Measurements from ENCODE around the gene TBC1D17. TPM values are rescaled to one million over a fixed set of nuclear protein-coding genes. Genes with fewer than 3 reads are reported as not detected.

The TBC1D17 gene
- total and polyA plus RNA-seq, 2 of the 13 experiments (the other 11 are each of a cell fraction or from before 2014, with no cell fraction given) = 9.7 to 16.9 TPM

- Histone ChIP-seq H4K20me1 (ENCODE audit: insufficient read depth, low read length) (peaks cover 8% of the 10 kb centered on the region), H3K9me3 (ENCODE audit: low read length) (no peaks in the 10 kb centered on the region), H3K4me3 (replicated peaks in 1 of 3; ENCODE audit: insufficient read depth in 1 of 3, low read depth in 2 of 3, low read length in 3 of 3) (no peak overlapping the region), H3K4me2 (ENCODE audit: low read depth, low read length) (no peak overlapping the region), H3K79me2 (ENCODE audit: insufficient read depth, low read length) (peaks cover 10% of the 10 kb centered on the region), H2AFZ (ENCODE audit: low read length) (no peak overlapping the region), H3K27me3 (ENCODE audit: control insufficient read depth in 1 of 2, insufficient read depth in 2 of 2, low read length in 2 of 2) (no peaks in the 10 kb centered on the region), H3K4me1 (ENCODE audit: insufficient read depth, low read length) (peaks cover 6% of the 10 kb centered on the region; the same call in 1 of the 2 replicates), H3K36me3 (replicated peaks in 1 of 2; ENCODE audit: control insufficient read depth in 1 of 2, insufficient read depth in 2 of 2, low read length in 2 of 2) (peaks cover 37 to 70% of the 10 kb centered on the region in 2 experiments), H3K9ac (ENCODE audit: insufficient read depth, low read depth, low read length) (no peak overlapping the region), H3K27ac (ENCODE audit: extremely low read length, insufficient read depth, low read length) (no peak overlapping the region)
- in situ Hi-C loops (cut with HindIII; ENCODE audit: extremely low pct_ligation_motif_present, low pct_unique_long_range_greater_than_20kb) (no loop called here), intact Hi-C loops (cut with micrococcal nuclease; ENCODE audit: unreplicated experiment) (no loop called here)
- FAIRE-seq (no peak), ATAC-seq (no peak), DNase-seq (ENCODE audit: low spot score) (no peak)
- BruUV-seq (replicated peaks) = no TSS peak
- CTCF ChIA-PET (ENCODE audit: low intra/inter-chr PET ratio, low total read pairs) = no interaction called here
- TF ChIP-seq POLR2A (IDR thresholded peaks at IDR 0.05; ENCODE audit: insufficient read depth in 1 of 2, low read depth in 2 of 2, low read length in 2 of 2) (peak in 1 of 2 experiments; percentile 52; a peak in 2 of 4 replicates), FIP1L1 (IDR thresholded peaks at IDR 0.05; ENCODE audit: borderline replicate concordance, insufficient read depth, low read depth, low read length) (no peak), CENPT (CRISPR knock-in tag; IDR thresholded peaks at IDR 0.05; ENCODE audit: low read depth) (no peak), POLR2AphosphoS5 (IDR thresholded peaks at IDR 0.05; ENCODE audit: low read depth, low read length) (peak; percentile 13), POLR2G (IDR thresholded peaks at IDR 0.05; ENCODE audit: low read depth, low read length) (peak; percentile 16; the same call in 1 of the 2 replicates), RBFOX2 (IDR thresholded peaks at IDR 0.05; ENCODE audit: low read depth, low read length) (peak; percentile 81), AGO2 (optimal IDR thresholded peaks at IDR 0.05; ENCODE audit: low read depth, low read length) (peak; percentile 51), RBM39 (IDR thresholded peaks at IDR 0.05; ENCODE audit: low read depth, low read length, poor library complexity, severe bottlenecking) (peak; percentile 75), AGO1 (IDR thresholded peaks at IDR 0.05; ENCODE audit: low read depth, low read length, poor library complexity, severe bottlenecking) (peak; percentile 2), ZNF451 (CRISPR knock-in tag; IDR thresholded peaks at IDR 0.05) (no peak), CCDC6 (CRISPR knock-in tag; IDR thresholded peaks at IDR 0.05) (no peak)
- 94% methylated on average over 13 of the region's 37 CpGs for WGBS (ENCODE audit: low lambda C conversion rate)
- POLR2A ChIA-PET = interaction anchor here (1.1 to 1.8 kb wide), 3 partner anchors 11 to 48 kb away, joined by 4 to 6 read pairs (median 5); partner anchors contain the start of gene AKT1S1
Measured at GRCh38 chr19:49858088-49858985, 19.2 kb upstream of the TBC1D17 start.
